GM21737 (cell line): ENCODE data around the gene SLC44A5.
"Not testable (repeated sequence)": the region's sequence is repeated elsewhere in the genome, so short reads cannot be mapped to it uniquely, and the experiment has no call there.

Source experiments
- ATAC-seq: cut with Tn5 transposase; IDR thresholded peaks from one replicate; pipeline ENCODE4 v1.9.1; 2021; ENCODE audit warnings: mild to moderate bottlenecking, moderate library complexity; ENCODE audit not compliant: unreplicated experiment

Gene SLC44A5

GRCh38 chr1:75522389-75522788, 88.5 kb downstream of the SLC44A5 start:
- ATAC-seq = no peak

- ATAC-seq = no peak
Observed at GRCh38 chr1:75521658-75522057, 89.3 kb downstream of the SLC44A5 start.

GRCh38 chr1:75520862-75521475, 89.9 kb downstream of the SLC44A5 start:
- no peak for ATAC-seq

GRCh38 chr1:75519651-75520427, 91.1 kb downstream of the SLC44A5 start:
- ATAC-seq = no peak

- ATAC-seq = no peak
Observed at GRCh38 chr1:75518686-75519085, 92.2 kb downstream of the SLC44A5 start.

- ATAC-seq = no peak
Observed at GRCh38 chr1:75514270-75514669, 96.6 kb downstream of the SLC44A5 start.

- no peak for ATAC-seq
Observed at GRCh38 chr1:75506976-75507375, 103.9 kb downstream of the SLC44A5 start.

GRCh38 chr1:75503221-75503974, 107.5 kb downstream of the SLC44A5 start:
- no peak for ATAC-seq

- no peak for ATAC-seq
Observed at GRCh38 chr1:75502776-75503175, 108.1 kb downstream of the SLC44A5 start.

GRCh38 chr1:75501577-75502295, 109.2 kb downstream of the SLC44A5 start:
- ATAC-seq = no peak

GRCh38 chr1:75492011-75492410, 118.9 kb downstream of the SLC44A5 start:
- no peak for ATAC-seq

GRCh38 chr1:75487399-75487798, 123.5 kb downstream of the SLC44A5 start:
- ATAC-seq = no peak

- no peak for ATAC-seq
Observed at GRCh38 chr1:75484789-75485188, 126.1 kb downstream of the SLC44A5 start.

GRCh38 chr1:75482951-75483350, 128.0 kb downstream of the SLC44A5 start:
- ATAC-seq = no peak

- ATAC-seq = not testable (repeated sequence)
Observed at GRCh38 chr1:75476486-75476885, 134.4 kb downstream of the SLC44A5 start.

GRCh38 chr1:75475696-75476095, 135.2 kb downstream of the SLC44A5 start:
- ATAC-seq = no peak

GRCh38 chr1:75472971-75473603, 137.8 kb downstream of the SLC44A5 start:
- ATAC-seq = no peak

GRCh38 chr1:75472089-75472970, 138.6 kb downstream of the SLC44A5 start:
- no peak for ATAC-seq

- ATAC-seq = no peak
Observed at GRCh38 chr1:75471252-75471651, 139.7 kb downstream of the SLC44A5 start.

GRCh38 chr1:75470448-75470847, 140.5 kb downstream of the SLC44A5 start:
- ATAC-seq = no peak
